NT2/D1 (cell line): ENCODE data around the gene PRR3.

Experiments
- DNase-seq: peaks from one replicate; pipeline ENCODE4 v3.0.0-alpha.2; 2011; ENCODE audit warnings: low read depth, low spot score
- H3K27me3 ChIP-seq: 2 replicates; pipeline ENCODE4 v1.6.0; 2011; ENCODE audit warnings: mild to moderate bottlenecking; ENCODE audit not compliant: insufficient read length, insufficient read depth
- H3K36me3 ChIP-seq: 2 replicates; pipeline ENCODE4 v1.6.1; 2011; ENCODE audit warnings: mild to moderate bottlenecking, low read length, mixed read lengths; ENCODE audit not compliant: insufficient read depth, insufficient read length
- H3K4me1 ChIP-seq: 2 replicates; pipeline ENCODE4 v1.5.1; 2011; ENCODE audit not compliant: insufficient read depth, insufficient read length
- H3K4me3 ChIP-seq: 2 replicates; pipeline ENCODE4 v1.5.1; 2011; ENCODE audit warnings: low read depth; ENCODE audit not compliant: insufficient read length
- H3K9ac ChIP-seq: 2 replicates; pipeline ENCODE4 v1.6.0; 2011; ENCODE audit warnings: low read depth; ENCODE audit not compliant: insufficient read length
- H3K9me3 ChIP-seq: 2 replicates; pipeline ENCODE4 v1.5.1; 2011; ENCODE audit warnings: mild to moderate bottlenecking, low read length; ENCODE audit not compliant: insufficient read depth
- SUZ12 ChIP-seq: IDR thresholded peaks from 2 replicates; pipeline ENCODE4 v1.6.1; 2011; ENCODE audit not compliant: insufficient read length, insufficient read depth; ENCODE audit errors: extremely low read depth
- YY1 ChIP-seq: IDR thresholded peaks from 2 replicates; pipeline ENCODE4 v1.6.1; 2011; ENCODE audit not compliant: insufficient read length, insufficient read depth
- ZNF274 ChIP-seq: IDR thresholded peaks from 2 replicates; pipeline ENCODE4 v1.6.1; 2011; ENCODE audit warnings: mild to moderate bottlenecking, low read depth, low read length

PRR3 gene

GRCh38 chr6:30544666-30545272 is 12.3 kb upstream of the PRR3 start:
- Histone ChIP-seq H3K9me3 (no peaks in the 10 kb centered on the region), H3K27me3 (no peaks in the 10 kb centered on the region), H3K9ac (no peak overlapping the region), H3K4me3 (no peak overlapping the region), H3K36me3 (peaks cover 36% of the 10 kb centered on the region), H3K4me1 (no peaks in the 10 kb centered on the region)
- TF ChIP-seq YY1 (no peak), ZNF274 (no peak), SUZ12 (no peak)
- DNase-seq, result no peak

- Histone ChIP-seq H3K27me3 (no peaks in the 10 kb centered on the region), H3K4me1 (no peaks in the 10 kb centered on the region), H3K9ac (no peak overlapping the region), H3K36me3 (peaks cover 55% of the 10 kb centered on the region), H3K4me3 (no peak overlapping the region), H3K9me3 (no peaks in the 10 kb centered on the region)
- TF ChIP-seq SUZ12, result no peak
- TF ChIP-seq YY1, result no peak
- TF ChIP-seq ZNF274, result no peak
- DNase-seq, result no peak
Observed at GRCh38 chr6:30547454-30547853, 9.6 kb upstream of the PRR3 start.

- no peaks in the 10 kb centered on the region for H3K4me1 ChIP-seq
- no peaks in the 10 kb centered on the region for H3K9me3 ChIP-seq
- TF ChIP-seq SUZ12 (no peak), ZNF274 (no peak), YY1 (no peak)
- H3K4me3 ChIP-seq, result no peak overlapping the region
- DNase-seq, result no peak
- H3K9ac ChIP-seq, result no peak overlapping the region
- no peaks in the 10 kb centered on the region for H3K27me3 ChIP-seq
- peaks cover 64% of the 10 kb centered on the region for H3K36me3 ChIP-seq
Observed at GRCh38 chr6:30548375-30548774, 8.7 kb upstream of the PRR3 start.

- H3K36me3 ChIP-seq, result peaks cover 50% of the 10 kb centered on the region
Observed at GRCh38 chr6:30554404-30554803, 2.7 kb upstream of the PRR3 start.

GRCh38 chr6:30554962-30555815 is 1.9 kb upstream of the PRR3 start:
- H3K9me3 ChIP-seq, result no peaks in the 10 kb centered on the region
- no peak for TF ChIP-seq YY1
- TF ChIP-seq ZNF274, result no peak
- no peak for TF ChIP-seq SUZ12
- H3K27me3 ChIP-seq, result no peaks in the 10 kb centered on the region
- H3K4me1 ChIP-seq, result no peaks in the 10 kb centered on the region
- H3K9ac ChIP-seq, result peak overlapping the region; percentile 70
- H3K36me3 ChIP-seq, result peaks cover 52% of the 10 kb centered on the region
- H3K4me3 ChIP-seq, result peak overlapping the region; percentile 87
- peak; percentile 27 for DNase-seq

More at GRCh38 chr6:30554404-30554803, 2.7 kb upstream of the PRR3 start:
- H3K4me1 ChIP-seq, result no peaks in the 10 kb centered on the region
- H3K9ac ChIP-seq, result no peak overlapping the region
- TF ChIP-seq ZNF274, result no peak
- TF ChIP-seq YY1, result no peak
- H3K9me3 ChIP-seq, result no peaks in the 10 kb centered on the region
- H3K27me3 ChIP-seq, result no peaks in the 10 kb centered on the region
- H3K4me3 ChIP-seq, result peak overlapping the region; percentile 87
- no peak for DNase-seq

GRCh38 chr6:30555816-30556065 is 1.4 kb upstream of the PRR3 start:
- Histone ChIP-seq H3K9ac (peak overlapping the region; percentile 70), H3K9me3 (no peaks in the 10 kb centered on the region), H3K27me3 (no peaks in the 10 kb centered on the region), H3K4me1 (no peaks in the 10 kb centered on the region), H3K4me3 (peak overlapping the region; percentile 87), H3K36me3 (peaks cover 47% of the 10 kb centered on the region)
- TF ChIP-seq SUZ12 (no peak), ZNF274 (no peak), YY1 (no peak)
- DNase-seq, result peak; percentile 1

GRCh38 chr6:30556066-30556905 is 809 bp upstream of the PRR3 start, which contains the start of gene GNL1:
GNL1 (minus strand) TSS chr6:30556489; CDS start chr6:30556203, 286 bp downstream.
- peaks cover 43% of the 10 kb centered on the region for H3K36me3 ChIP-seq
- TF ChIP-seq SUZ12 (no peak), YY1 (no peak), ZNF274 (no peak)
- H3K9ac ChIP-seq, result peak within 1 kb of the TSS; percentile 90

More at GRCh38 chr6:30556066-30556905, 809 bp upstream of the PRR3 start, which contains the start of gene GNL1:
- DNase-seq, result peak; percentile 80
- H3K9me3 ChIP-seq, result no peaks in the 10 kb centered on the region
- no peaks in the 10 kb centered on the region for H3K4me1 ChIP-seq
- no peaks in the 10 kb centered on the region for H3K27me3 ChIP-seq
- peak within 1 kb of the TSS; percentile 87 for H3K4me3 ChIP-seq
